B cell (primary cell): ENCODE data around the gene HMX2. TPM values are rescaled to one million over a fixed set of nuclear protein-coding genes. Genes with fewer than 3 reads are reported as not detected.

Source experiments
- ATAC-seq: fragments of 200-7000 bp; cut with Tn5 transposase; one replicate; pipeline ENCODE4 v1.10.0; 2021; ENCODE audit warnings: low read depth, mild to moderate bottlenecking, moderate number of reproducible peaks, moderate library complexity
- CTCF ChIA-PET: fragments of 350-600 bp; sonication (Branson Sonifier 250); formaldehyde crosslinking; loops from one replicate; lab custom pipeline; 2021; ENCODE audit warnings: antibody characterized with exemption, inconsistent platforms; lab: Charles Lee
- POLR2A ChIA-PET: fragments of 350-600 bp; sonication (Branson Sonifier 250); formaldehyde crosslinking; loops from one replicate; lab custom pipeline; 2021; ENCODE audit warnings: antibody characterized with exemption; lab: Charles Lee
- DNase-seq: peaks from one replicate; pipeline ENCODE4 v3.0.0; 2013
- H2AFZ ChIP-seq: 2 replicates; pipeline ENCODE4 v1.6.1; 2012; ENCODE audit warnings: mild to moderate bottlenecking, low read depth, low read length; ENCODE audit not compliant: insufficient read depth, poor library complexity, severe bottlenecking
- H3K27ac ChIP-seq, 2 donors: 1 replicate in 1 of 2; 2 replicates in 1 of 2; pipeline ENCODE4 v1.5.1; 2012 to 2013; ENCODE audit warnings: low read length in 2 of 2, mild to moderate bottlenecking in 2 of 2, moderate library complexity in 1 of 2
- H3K27me3 ChIP-seq, 4 experiments: fragments of 200-600 bp in 1 of 4; sonication (generic) in 1 of 4; replicated peaks in 1 of 4; 1 replicate in 2 of 4; 2 replicates in 2 of 4; pipeline versions ENCODE4 v1.6.1 to v1.7.0; 2013 to 2016; ENCODE audit warnings: low read length in 3 of 4, mild to moderate bottlenecking in 2 of 4, mixed read lengths in 1 of 4, moderate library complexity in 1 of 4; ENCODE audit not compliant: insufficient read depth in 4 of 4, control insufficient read depth in 3 of 4; ENCODE audit errors: control extremely low read depth in 1 of 4
- H3K36me3 ChIP-seq, 2 experiments: replicated peaks in 1 of 2; 1 replicate in 1 of 2; 2 replicates in 1 of 2; pipeline versions ENCODE4 v1.6.1 to v1.7.1; 2013; ENCODE audit warnings: low read length in 1 of 2; ENCODE audit not compliant: insufficient read depth in 2 of 2, control insufficient read depth in 1 of 2; ENCODE audit errors: control extremely low read depth in 1 of 2, extremely low read depth in 1 of 2
- H3K4me1 ChIP-seq, 2 donors: fragments of 200-600 bp in 1 of 2; sonication (generic) in 1 of 2; 1 replicate in 1 of 2; 2 replicates in 1 of 2; pipeline versions ENCODE4 v1.5.1 to v1.6.1; 2013 to 2017; ENCODE audit warnings: low read length in 2 of 2; ENCODE audit not compliant: control insufficient read depth in 2 of 2, insufficient read depth in 2 of 2
- H3K4me2 ChIP-seq: replicated peaks from 2 replicates; pipeline ENCODE3; 2012; ENCODE audit warnings: mild to moderate bottlenecking, low read depth, low read length; ENCODE audit not compliant: poor library complexity, severe bottlenecking
- H3K4me3 ChIP-seq, 5 experiments: fragments of 200-600 bp in 1 of 5; sonication (generic) in 1 of 5; 1 replicate in 3 of 5; 2 replicates in 2 of 5; pipeline versions ENCODE4 v1.5.1 to v1.7.0; 2011 to 2016; ENCODE audit warnings: low read length in 4 of 5, mild to moderate bottlenecking in 4 of 5, low read depth in 2 of 5, control low read depth in 1 of 5, moderate library complexity in 1 of 5; ENCODE audit not compliant: insufficient read depth in 1 of 5; ENCODE audit errors: control extremely low read depth in 1 of 5, extremely low read depth in 1 of 5
- H3K79me2 ChIP-seq: fragments of 200-600 bp; sonication (generic); one replicate; pipeline ENCODE4 v1.6.0; 2016; ENCODE audit warnings: low read length; ENCODE audit not compliant: control insufficient read depth, insufficient read depth
- H3K9ac ChIP-seq: fragments of 200-600 bp; sonication (generic); 2 replicates; pipeline ENCODE4 v1.6.1; 2017; ENCODE audit warnings: mild to moderate bottlenecking, low read length, moderate library complexity
- H3K9me3 ChIP-seq, 3 donors: one replicate each; pipeline versions ENCODE4 v1.6.1 to v1.7.1; 2013; ENCODE audit warnings: low read length in 2 of 3; ENCODE audit not compliant: control insufficient read depth in 2 of 3, insufficient read depth in 1 of 3; ENCODE audit errors: control extremely low read depth in 1 of 3
- H4K20me1 ChIP-seq: 2 replicates; pipeline ENCODE4 v1.6.0; 2012; ENCODE audit warnings: mild to moderate bottlenecking, low read length; ENCODE audit not compliant: insufficient read depth, control insufficient read depth, poor library complexity, severe bottlenecking
- H3K27ac Mint-ChIP-seq: one replicate; pipeline ENCODE4 v1.8.0; 2021; ENCODE audit warnings: mixed read lengths
- H3K27me3 Mint-ChIP-seq: one replicate; pipeline ENCODE4 v1.8.0; 2021; ENCODE audit warnings: mixed read lengths
- H3K4me1 Mint-ChIP-seq: one replicate; pipeline ENCODE4 v1.8.0; 2021; ENCODE audit warnings: mixed read lengths
- H3K4me3 Mint-ChIP-seq: one replicate; pipeline ENCODE4 v1.8.0; 2021; ENCODE audit warnings: mixed read lengths
- H3K9me3 Mint-ChIP-seq: one replicate; pipeline ENCODE4 v1.8.0; 2022; ENCODE audit warnings: mixed read lengths; ENCODE audit not compliant: insufficient read depth
- CTCF ChIP-seq: fragments of 200-600 bp; IDR thresholded peaks from one replicate; pipeline ENCODE4 v1.8.0; 2022; ENCODE audit warnings: antibody characterized with exemption, mild to moderate bottlenecking
- EZH2 ChIP-seq: IDR thresholded peaks from 2 replicates; pipeline ENCODE4 v1.6.1; 2012; ENCODE audit warnings: borderline replicate concordance, low read depth, mild to moderate bottlenecking, moderate library complexity, low read length; ENCODE audit not compliant: insufficient read depth, poor library complexity, severe bottlenecking
- WGBS: methylation state at CpG from one replicate; pipeline ENCODE4 v1.1.5; 2013; ENCODE audit warnings: missing lambda C conversion rate; ENCODE audit not compliant: insufficient coverage; 5-methylcytosine and 5-hydroxymethylcytosine counted together
- intact Hi-C: fragments of 100-400 bp; cut with micrococcal nuclease; formaldehyde crosslinking; loops from one replicate; pipeline ENCODE4 v1.10.0; 2022
- polyA plus RNA-seq: library from polyadenylated mRNA; depleted of rRNA; stranded (reverse); fragments of >200 nt; gene quantifications from 2 replicates; pipeline ENCODE4 v1.2.3, GENCODE V29; 2012
- total RNA-seq, 2 donors: library from RNA; stranded (reverse); fragments of 120-200 nt in 1 of 2; gene quantifications; 1 replicate in 1 of 2; 2 replicates in 1 of 2; pipeline versions ENCODE4 v1.2.3 to v1.2.4, GENCODE V29; 2013 to 2022

HMX2 gene
- total and polyA plus RNA-seq, 2 donors (not counting 1 experiment from before 2014, with no cell fraction given) = not detected

- no peaks in the 10 kb centered on the region for H3K9me3 Mint-ChIP-seq
- 10% methylated on average over 76 of the region's 76 CpGs for WGBS
- Histone ChIP-seq H4K20me1 (peaks cover 9% of the 10 kb centered on the region), H3K4me2 (peak overlapping the region; percentile 78), H3K79me2 (peaks cover 5% of the 10 kb centered on the region), H3K27me3 (peaks cover 0 to 83% (median 66%) of the 10 kb centered on the region in 4 experiments), H3K36me3 (no peaks in the 10 kb centered on the region), H3K27ac (no peak overlapping the region), H3K9ac (peak overlapping the region; percentile 44), H3K4me1 (peaks cover 69 to 75% of the 10 kb centered on the region in 2 donors), H3K9me3 (peaks cover 3 to 69% (median 9%) of the 10 kb centered on the region in 3 donors), H2AFZ (peak overlapping the region; percentile 74), H3K4me3 (peak overlapping the region in 4 of 5 experiments; percentile 25 to 56 (median 40))
- DNase-seq = peak; percentile 75
- no peak for ATAC-seq
- CTCF ChIA-PET = interaction anchor here (0.6 to 1.0 kb wide), 5 partner anchors 11 to 1248 kb away, joined by 3 read pairs; no protein-coding TSS in a partner anchor
- no peak for TF ChIP-seq CTCF
- TF ChIP-seq EZH2 = peak; percentile 86
- H3K4me3 Mint-ChIP-seq = peak overlapping the region; percentile 79
- peak overlapping the region; percentile 41 for H3K27ac Mint-ChIP-seq
- intact Hi-C loops = loop anchor here (1.0 to 10.0 kb wide), 4 partner anchors 16 to 1315 kb away; partner anchors contain the start of genes ATE1 and LHPP
- H3K4me1 Mint-ChIP-seq = peaks cover 62% of the 10 kb centered on the region
- POLR2A ChIA-PET = interaction anchor here (1.6 kb wide), 1 partner anchor 16 kb away, joined by 3 read pairs; no protein-coding TSS in a partner anchor
- peaks cover 47% of the 10 kb centered on the region for H3K27me3 Mint-ChIP-seq
Measured at GRCh38 chr10:123149568-123150270, 1.8 kb downstream of the HMX2 start.
